ENCODE measurements around the gene CDKL1.

DNA sequence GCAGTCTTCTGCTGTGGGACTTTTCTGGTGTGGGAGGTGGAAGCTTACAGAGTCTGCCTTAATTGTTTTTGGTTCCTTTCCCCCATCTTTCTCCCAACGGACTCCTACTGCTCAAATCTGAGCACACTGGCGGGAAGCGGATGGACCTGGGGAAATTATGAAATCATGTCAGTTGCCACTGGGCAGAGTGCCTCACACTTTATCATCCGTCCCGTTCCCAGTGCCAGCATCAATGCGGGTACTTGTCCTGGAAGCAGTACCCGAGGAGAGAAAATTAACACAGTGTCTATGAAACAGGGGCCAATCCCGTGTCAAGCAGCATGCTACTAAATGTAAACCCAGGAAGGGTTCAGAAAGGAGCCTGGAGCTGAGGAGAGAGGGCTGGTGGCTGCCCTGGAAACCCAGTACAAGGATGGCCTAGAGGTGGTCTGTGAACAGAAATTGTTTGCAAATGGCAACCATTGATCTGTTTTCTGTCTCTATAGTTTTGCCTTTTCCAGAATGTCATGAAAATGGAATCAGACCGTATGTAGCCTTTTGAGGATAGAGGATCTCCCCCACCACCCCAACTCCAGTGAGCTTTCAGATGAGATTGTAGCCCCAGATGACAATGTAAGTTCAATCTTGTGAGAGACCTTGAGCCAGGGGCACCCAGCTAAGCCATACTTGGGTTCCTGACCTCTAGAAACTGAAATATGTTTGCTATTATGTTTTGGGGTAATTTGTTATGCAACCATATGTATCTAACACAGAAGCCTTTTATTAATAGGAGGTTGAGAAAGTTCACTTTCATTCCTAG, 908 bp upstream of the CDKL1 start:
- TF ChIP-seq ELF4 (IDR thresholded peaks at IDR 0.05) (no peak), SUZ12 (IDR thresholded peaks at IDR 0.05) (no peak), NFRKB (IDR thresholded peaks at IDR 0.05) (no peak), SP1 (IDR thresholded peaks at IDR 0.05) (no peak), FOXM1 (IDR thresholded peaks at IDR 0.05; ENCODE audit: borderline replicate concordance) (no peak), ZNF384 (IDR thresholded peaks at IDR 0.05) (no peak)
- TF ChIP-seq, protein P1, sequence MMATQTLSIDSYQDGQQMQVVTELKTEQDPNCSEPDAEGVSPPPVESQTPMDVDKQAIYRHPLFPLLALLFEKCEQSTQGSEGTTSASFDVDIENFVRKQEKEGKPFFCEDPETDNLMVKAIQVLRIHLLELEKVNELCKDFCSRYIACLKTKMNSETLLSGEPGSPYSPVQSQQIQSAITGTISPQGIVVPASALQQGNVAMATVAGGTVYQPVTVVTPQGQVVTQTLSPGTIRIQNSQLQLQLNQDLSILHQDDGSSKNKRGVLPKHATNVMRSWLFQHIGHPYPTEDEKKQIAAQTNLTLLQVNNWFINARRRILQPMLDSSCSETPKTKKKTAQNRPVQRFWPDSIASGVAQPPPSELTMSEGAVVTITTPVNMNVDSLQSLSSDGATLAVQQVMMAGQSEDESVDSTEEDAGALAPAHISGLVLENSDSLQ (IDR thresholded peaks at IDR 0.05) = no peak
